Astrocyte (in vitro differentiated cells and primary cell): Measurements from ENCODE around the gene NTM.

Experiments used
- CTCF ChIP-seq: IDR thresholded peaks from 2 replicates; pipeline ENCODE4 v1.5.1; 2011; ENCODE audit warnings: low read depth, mild to moderate bottlenecking, inconsistent platforms, low read length, moderate library complexity; ENCODE audit not compliant: insufficient read depth
- EZH2 ChIP-seq: IDR thresholded peaks from 2 replicates; pipeline ENCODE4 v1.6.1; 2012; ENCODE audit warnings: mild to moderate bottlenecking, low read length, inconsistent platforms; ENCODE audit not compliant: insufficient read depth

- no peak for TF ChIP-seq EZH2
- TF ChIP-seq CTCF: no peak
Observed at GRCh38 chr11:132318421-132319157, 948.2 kb downstream of the NTM start.
